A673 (cell line): ENCODE data around the gene HS6ST2.

Source experiments
- CTCF ChIP-seq: fragments of 300-800, 200-600 bp; sonication (generic); conservative IDR thresholded peaks from 2 replicates; pipeline ENCODE4 v1.5.1; 2017; ENCODE audit warnings: low read depth, mild to moderate bottlenecking, antibody characterized with exemption, low read length, moderate library complexity, mixed read lengths
- EZH2 ChIP-seq: fragments of 200-600 bp; sonication (generic); IDR thresholded peaks from 2 replicates; pipeline ENCODE4 v1.6.1; 2017; ENCODE audit warnings: borderline replicate concordance, low read depth, mild to moderate bottlenecking, mixed read lengths, antibody characterized with exemption, low read length; ENCODE audit not compliant: poor library complexity, severe bottlenecking

- TF ChIP-seq CTCF (no peak), EZH2 (no peak)
Observed at GRCh38 chrX:132837126-132837525, 121.3 kb downstream of the HS6ST2 start.
